PFSK-1 (cell line): ENCODE measurements around the gene MEA1.

Source experiments
- FOXP2 ChIP-seq: optimal IDR thresholded peaks from 2 replicates; pipeline ENCODE3; 2011; ENCODE audit warnings: borderline replicate concordance, control low read depth, inconsistent platforms; ENCODE audit not compliant: insufficient read depth; ENCODE audit errors: extremely low read length, extremely low read depth
- POLR2AphosphoS5 ChIP-seq: IDR thresholded peaks from 2 replicates; pipeline ENCODE4 v1.6.1; 2012; ENCODE audit warnings: low read depth, mild to moderate bottlenecking, control low read depth, low read length, moderate library complexity
- SIN3A ChIP-seq: IDR thresholded peaks from 2 replicates; pipeline ENCODE4 v1.6.1; 2012; ENCODE audit warnings: mild to moderate bottlenecking, low read length, moderate library complexity, borderline replicate concordance; ENCODE audit not compliant: insufficient read depth
- TAF1 ChIP-seq: IDR thresholded peaks from 2 replicates; pipeline ENCODE4 v1.6.1; 2012; ENCODE audit warnings: low read length, control low read depth, borderline replicate concordance; ENCODE audit not compliant: insufficient read depth
- TF ChIP-seq, protein P1 (sequence below), 2 experiments: IDR thresholded peaks; 2 replicates each; pipeline versions ENCODE4 v1.6.1 to v1.8.0; 2011 to 2012; ENCODE audit warnings: low read depth in 2 of 2, low read length in 2 of 2, control low read depth in 1 of 2, inconsistent platforms in 1 of 2, mild to moderate bottlenecking in 1 of 2, moderate library complexity in 1 of 2; ENCODE audit not compliant: insufficient read depth in 1 of 2

The MEA1 gene

GRCh38 chr6:43053545-43054205, 39.9 kb upstream of the MEA1 start, which contains the start of gene CUL7:
Gene CUL7, minus strand, starts transcription at chr6:43053851. Its CDS starts 1,063 bp downstream, at chr6:43052788.
- TF ChIP-seq TAF1 (peak; percentile 76), SIN3A (no peak), POLR2AphosphoS5 (peak; percentile 99), FOXP2 (no peak)
- TF ChIP-seq, protein P1, sequence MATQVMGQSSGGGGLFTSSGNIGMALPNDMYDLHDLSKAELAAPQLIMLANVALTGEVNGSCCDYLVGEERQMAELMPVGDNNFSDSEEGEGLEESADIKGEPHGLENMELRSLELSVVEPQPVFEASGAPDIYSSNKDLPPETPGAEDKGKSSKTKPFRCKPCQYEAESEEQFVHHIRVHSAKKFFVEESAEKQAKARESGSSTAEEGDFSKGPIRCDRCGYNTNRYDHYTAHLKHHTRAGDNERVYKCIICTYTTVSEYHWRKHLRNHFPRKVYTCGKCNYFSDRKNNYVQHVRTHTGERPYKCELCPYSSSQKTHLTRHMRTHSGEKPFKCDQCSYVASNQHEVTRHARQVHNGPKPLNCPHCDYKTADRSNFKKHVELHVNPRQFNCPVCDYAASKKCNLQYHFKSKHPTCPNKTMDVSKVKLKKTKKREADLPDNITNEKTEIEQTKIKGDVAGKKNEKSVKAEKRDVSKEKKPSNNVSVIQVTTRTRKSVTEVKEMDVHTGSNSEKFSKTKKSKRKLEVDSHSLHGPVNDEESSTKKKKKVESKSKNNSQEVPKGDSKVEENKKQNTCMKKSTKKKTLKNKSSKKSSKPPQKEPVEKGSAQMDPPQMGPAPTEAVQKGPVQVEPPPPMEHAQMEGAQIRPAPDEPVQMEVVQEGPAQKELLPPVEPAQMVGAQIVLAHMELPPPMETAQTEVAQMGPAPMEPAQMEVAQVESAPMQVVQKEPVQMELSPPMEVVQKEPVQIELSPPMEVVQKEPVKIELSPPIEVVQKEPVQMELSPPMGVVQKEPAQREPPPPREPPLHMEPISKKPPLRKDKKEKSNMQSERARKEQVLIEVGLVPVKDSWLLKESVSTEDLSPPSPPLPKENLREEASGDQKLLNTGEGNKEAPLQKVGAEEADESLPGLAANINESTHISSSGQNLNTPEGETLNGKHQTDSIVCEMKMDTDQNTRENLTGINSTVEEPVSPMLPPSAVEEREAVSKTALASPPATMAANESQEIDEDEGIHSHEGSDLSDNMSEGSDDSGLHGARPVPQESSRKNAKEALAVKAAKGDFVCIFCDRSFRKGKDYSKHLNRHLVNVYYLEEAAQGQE (IDR thresholded peaks at IDR 0.05; ENCODE audit: insufficient read depth in 1 of 2, low read depth in 2 of 2, low read length in 2 of 2): no peak

GRCh38 chr6:43052842-43053544, 39.2 kb upstream of the MEA1 start:
- TF ChIP-seq, protein P1 (IDR thresholded peaks at IDR 0.05; ENCODE audit: insufficient read depth in 1 of 2, low read depth in 2 of 2, low read length in 2 of 2): no peak
- TF ChIP-seq SIN3A (no peak), FOXP2 (no peak), POLR2AphosphoS5 (no peak; the same call in 1 of the 2 replicates), TAF1 (no peak)

- TF ChIP-seq FOXP2 (no peak), POLR2AphosphoS5 (no peak), TAF1 (no peak), SIN3A (no peak)
- TF ChIP-seq, protein P1 (IDR thresholded peaks at IDR 0.05; ENCODE audit: insufficient read depth in 1 of 2, low read depth in 2 of 2, low read length in 2 of 2): no peak
Observed at GRCh38 chr6:43052225-43052841, 38.6 kb upstream of the MEA1 start.

GRCh38 chr6:43050981-43051380, 37.2 kb upstream of the MEA1 start:
- TF ChIP-seq, protein P1 (IDR thresholded peaks at IDR 0.05; ENCODE audit: insufficient read depth in 1 of 2, low read depth in 2 of 2, low read length in 2 of 2): no peak
- TF ChIP-seq SIN3A: no peak
- no peak for TF ChIP-seq TAF1
- TF ChIP-seq POLR2AphosphoS5: no peak
- TF ChIP-seq FOXP2: no peak
